HCEC 1CT (cell line): ENCODE measurements around the gene STAP1.
"Not testable (repeated sequence)": the region's sequence is repeated elsewhere in the genome, so short reads cannot be mapped to it uniquely, and the experiment has no call there.

Experiments
- DNase-seq: peaks from one replicate; pipeline ENCODE4 v3.0.0-alpha.2; 2017

STAP1 gene, protein sequence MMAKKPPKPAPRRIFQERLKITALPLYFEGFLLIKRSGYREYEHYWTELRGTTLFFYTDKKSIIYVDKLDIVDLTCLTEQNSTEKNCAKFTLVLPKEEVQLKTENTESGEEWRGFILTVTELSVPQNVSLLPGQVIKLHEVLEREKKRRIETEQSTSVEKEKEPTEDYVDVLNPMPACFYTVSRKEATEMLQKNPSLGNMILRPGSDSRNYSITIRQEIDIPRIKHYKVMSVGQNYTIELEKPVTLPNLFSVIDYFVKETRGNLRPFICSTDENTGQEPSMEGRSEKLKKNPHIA

DNA sequence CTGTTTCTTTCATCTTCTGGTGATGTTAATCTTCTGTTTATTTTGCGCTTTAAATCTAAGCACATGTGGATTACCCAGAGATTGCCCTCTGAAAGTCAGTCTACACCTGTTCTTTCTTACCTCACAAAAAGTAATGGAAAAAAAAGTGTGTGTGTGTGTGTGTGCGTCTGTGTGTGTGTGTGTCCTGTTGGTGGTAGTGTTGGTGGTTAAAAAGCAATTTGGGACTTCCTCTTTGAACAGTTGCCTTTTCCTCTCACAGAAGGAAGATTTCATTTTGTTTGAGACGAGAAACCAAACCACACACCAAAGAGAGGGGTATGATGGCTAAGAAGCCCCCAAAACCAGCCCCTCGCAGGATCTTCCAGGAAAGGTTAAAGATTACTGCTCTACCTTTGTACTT lies at the start of gene STAP1:
TSS of gene STAP1 (plus strand) at position 235 of the 400 bp plus-strand sequence. CDS start at position 318, 83 bp downstream.
- no peak for DNase-seq

DNA sequence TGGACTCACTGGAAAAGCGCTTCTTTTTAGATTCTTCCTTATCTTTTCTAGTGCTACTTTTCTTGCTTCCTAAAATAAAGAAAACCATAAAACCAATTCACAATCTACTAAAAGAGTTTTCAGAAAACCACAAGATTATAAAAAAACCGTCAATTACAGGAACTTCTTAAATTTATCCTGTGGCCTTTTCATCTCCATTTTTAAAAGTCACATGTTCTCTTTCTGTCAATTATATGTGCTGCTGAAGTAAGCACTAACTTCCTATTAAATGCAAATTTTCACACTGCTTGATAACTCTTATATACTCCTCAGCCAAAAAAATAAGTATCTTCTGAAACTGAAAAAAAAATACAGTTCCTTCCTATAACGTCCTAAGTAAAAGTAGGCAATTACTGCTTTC lies 46.0 kb upstream of the STAP1 start:
- no peak for DNase-seq

DNA sequence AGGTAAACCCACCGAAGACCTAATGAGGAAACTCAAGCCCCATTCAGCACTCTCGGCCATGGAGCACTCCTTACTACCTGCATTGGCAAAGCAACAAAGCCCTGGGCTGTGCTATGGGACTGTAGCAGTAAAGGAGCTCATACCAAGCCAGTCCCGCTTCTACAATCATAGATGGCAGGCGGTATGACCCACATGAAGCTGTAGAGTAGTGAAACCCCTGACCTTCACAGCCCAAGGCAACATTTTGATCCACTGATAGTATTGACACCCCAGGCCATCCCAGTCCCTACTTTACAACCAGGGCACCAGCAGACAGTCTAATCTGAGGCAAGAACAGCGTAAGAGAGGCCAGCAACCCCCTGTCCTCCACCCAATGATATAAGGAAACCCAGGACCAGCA lies 38.4 kb upstream of the STAP1 start:
- DNase-seq = no peak

DNA sequence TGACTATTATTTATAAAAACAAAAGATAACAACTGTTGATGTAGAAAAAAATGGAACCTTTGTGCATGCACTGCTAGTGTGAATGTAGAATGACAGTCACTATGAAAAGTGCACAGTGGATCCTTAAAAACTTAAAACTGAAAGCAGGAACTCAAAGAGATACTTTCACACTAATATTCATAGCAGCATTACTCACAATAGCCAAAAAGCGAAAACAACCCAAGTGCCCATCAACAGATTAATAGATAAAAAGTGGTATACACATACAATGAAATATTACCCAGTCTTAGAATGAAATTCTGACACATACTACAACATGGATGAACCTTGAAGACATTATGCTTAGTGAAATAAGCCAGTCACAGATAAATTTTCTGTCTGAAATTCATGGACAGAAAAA lies 37.0 kb upstream of the STAP1 start:
- DNase-seq = no peak

DNA sequence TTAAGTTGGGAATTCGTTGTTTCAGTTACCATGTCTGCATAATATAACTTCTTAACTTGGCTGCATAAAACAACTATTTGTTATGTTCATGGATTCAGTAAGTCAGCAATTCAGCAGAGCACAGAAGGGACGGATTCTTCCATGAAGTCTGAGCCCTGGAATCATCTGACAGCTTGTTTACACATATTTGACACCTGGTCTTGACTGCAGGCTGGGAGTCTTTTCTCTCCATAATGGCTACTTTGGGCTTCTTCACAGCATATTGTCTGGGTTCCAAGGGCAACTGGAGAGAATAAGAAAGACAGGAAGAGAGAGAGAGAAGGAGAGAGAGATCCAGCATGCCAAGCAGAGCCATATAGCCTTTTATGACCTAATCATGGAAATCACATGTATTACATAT lies 36.3 kb upstream of the STAP1 start:
- no peak for DNase-seq

DNA sequence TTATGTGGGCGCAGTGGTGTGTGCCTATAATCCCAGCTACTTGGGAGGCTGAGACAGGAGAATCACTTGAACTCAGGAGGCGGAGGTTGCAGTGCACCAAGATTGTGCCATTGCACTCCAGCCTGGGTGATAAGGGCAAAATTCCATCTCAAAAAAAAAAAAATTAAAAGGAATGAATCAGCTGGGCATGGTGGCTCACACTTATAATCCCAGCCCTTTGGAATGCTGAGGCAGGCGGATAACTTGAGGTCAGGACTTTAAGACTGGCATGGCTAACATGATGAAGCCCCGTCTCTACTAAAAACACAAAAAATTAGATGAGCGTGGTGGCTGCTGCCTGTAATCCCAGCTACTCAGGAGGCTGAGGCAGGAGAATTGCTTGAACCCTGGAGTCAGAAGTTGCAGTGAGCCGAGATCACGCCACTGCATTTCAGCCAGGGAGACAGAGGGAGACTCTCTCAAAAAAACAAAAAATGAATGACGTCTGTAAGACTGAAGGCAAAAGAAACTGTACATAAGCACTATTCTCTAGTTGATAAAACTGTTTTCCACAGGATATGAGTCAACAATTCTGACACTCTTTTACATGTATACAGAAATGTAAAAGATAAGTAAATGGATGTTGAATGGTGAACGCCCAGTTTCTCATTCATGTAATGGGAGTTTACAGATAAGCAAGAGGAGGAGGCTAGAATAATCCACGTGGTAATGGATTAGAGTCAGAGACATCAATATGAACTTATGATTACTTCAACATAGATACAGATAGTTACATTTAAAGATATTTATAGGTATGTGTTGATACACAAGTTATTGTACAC lies 35.5 kb upstream of the STAP1 start:
- DNase-seq = no peak

DNA sequence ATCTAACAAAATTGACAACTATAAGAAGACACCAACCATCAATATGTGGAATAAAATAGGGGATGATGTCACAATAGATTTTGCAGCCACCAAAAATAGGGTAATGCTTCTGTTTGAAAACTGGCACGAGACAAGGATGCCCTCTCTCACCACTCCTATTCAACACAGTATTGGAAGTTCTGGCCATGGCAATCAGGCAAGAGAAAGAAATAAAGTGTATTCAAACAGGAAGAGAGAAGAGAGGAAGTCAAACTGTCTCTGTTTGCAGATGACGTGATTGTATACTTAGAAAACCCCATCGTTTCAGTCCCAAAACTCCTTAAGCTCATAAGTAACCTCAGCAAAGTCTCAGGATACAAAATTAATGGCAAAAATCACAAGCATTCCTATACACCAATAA lies 34.4 kb upstream of the STAP1 start:
- not testable (repeated sequence) for DNase-seq

DNA sequence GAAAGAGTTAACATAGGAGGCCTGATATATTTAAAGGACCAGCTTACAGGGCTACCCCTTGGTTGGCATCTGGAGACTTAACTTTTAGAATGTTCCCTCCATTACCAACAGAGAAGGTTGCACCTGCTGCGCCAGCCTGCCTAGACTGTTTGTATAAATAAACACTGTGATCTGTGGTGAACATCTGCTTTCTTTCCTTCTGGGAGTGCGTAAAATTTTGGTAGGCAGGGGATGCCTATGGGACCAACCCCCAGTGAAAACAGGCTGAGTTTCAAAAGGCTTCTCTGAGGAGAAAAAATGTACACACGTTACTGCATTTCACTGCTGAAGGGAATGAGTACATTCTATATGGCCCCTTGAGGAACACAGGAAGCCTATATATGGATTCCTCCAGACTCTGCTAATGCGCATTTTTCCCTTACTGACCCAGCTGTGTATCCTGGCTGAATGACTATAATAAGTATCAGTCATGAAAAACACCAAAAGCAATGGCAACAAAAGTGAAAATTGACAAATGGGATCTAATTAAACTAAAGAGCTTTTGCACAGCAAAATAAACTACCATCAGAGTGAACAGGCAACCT lies 27.1 kb upstream of the STAP1 start:
- DNase-seq = no peak

DNA sequence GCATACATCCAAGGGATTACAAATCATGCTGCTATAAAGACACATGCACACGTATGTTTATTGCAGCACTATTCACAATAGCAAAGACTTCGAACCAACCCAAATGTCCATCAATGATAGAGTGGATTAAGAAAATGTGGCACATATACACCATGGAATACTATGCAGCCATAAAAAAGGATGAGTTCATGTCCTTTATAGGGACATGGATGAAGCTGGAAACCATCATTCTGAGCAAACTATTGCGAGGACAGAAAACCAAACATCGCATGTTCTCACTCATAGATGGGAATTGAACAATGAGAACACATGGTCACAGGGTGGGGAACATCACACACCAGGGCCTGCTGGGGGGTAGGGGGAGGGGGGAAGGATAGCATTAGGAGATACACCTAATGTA lies 26.1 kb upstream of the STAP1 start:
- DNase-seq = not testable (repeated sequence)

DNA sequence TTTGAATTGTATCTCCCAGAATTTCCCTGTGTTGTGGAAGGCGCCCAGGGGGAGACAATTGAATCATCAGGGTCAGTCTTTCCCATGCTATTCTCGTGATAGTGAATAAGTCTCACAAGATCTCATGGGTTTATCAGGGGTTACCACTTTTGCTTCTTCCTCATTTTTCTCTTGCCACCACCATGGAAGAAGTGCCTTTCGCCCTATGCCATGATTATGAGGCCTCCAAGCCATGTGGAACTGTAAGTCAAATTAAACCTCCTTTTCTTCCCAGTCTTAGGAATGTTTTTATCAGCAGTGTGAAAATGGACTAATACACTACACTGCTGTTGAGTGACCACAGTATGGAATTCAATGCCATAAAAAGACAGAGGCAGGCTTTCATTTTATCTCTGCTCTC lies 25.4 kb upstream of the STAP1 start:
- no peak for DNase-seq

DNA sequence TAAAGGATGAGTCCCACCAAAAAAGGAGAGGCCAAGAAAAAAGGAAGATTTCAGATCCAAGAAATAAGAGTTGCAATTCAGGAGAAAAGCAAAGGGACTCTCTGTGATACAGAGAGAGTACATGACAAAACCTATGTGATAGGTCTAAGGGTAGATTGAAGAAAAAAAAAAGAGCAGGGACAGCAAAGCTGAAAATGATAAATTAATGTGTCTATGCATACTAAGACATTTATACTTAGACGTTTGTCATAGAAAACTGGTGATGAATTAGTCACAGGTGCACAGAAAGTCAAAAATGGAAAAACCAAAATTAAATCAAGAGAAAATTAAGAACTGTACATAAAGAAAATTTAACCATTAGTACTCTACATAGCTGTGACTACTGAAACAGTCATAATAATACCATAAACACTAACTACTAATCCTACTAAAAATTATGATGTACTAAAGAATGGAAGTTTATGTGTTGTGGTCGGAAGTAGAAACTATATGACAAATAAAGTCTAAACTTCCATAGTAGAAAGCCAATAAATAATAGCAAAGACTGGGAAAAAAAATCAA lies 23.2 kb upstream of the STAP1 start:
- DNase-seq = no peak

DNA sequence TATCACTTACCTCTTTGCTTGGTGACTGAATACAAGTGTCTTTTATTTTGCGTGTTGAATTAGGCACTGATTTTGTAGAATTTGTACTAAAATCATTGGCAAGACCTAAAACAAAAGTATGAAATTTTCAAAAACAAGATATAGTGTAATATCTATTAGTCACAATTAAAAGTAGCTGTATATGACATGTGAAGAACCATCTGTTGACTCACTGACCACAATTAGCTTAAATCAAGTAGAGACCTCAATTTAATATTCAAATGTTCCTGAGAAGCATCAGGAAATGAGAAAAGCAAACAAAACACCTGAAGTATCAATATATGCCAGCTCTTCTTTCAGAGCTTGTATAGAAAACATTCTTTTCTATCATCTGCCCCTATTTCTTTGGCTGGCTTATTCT lies 18.7 kb upstream of the STAP1 start:
- DNase-seq = no peak

DNA sequence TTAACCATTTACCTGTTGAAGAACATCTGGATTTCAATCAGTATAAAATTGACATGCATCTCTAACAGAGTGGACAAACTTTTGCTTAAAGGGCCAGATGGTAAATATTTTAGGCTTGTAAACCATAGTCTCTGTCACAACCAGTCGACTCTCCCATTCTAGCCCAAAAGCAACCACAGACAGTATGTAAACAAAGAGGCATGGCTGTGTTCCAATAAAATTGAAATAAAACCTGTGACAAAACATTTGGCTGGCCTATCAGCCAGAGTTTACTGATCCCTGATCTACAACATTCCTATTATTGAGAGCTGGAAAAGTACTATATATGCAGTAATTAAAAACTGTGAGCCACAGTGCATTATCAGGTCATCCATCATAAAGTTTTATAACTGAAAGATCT lies 16.5 kb upstream of the STAP1 start:
- no peak for DNase-seq

DNA sequence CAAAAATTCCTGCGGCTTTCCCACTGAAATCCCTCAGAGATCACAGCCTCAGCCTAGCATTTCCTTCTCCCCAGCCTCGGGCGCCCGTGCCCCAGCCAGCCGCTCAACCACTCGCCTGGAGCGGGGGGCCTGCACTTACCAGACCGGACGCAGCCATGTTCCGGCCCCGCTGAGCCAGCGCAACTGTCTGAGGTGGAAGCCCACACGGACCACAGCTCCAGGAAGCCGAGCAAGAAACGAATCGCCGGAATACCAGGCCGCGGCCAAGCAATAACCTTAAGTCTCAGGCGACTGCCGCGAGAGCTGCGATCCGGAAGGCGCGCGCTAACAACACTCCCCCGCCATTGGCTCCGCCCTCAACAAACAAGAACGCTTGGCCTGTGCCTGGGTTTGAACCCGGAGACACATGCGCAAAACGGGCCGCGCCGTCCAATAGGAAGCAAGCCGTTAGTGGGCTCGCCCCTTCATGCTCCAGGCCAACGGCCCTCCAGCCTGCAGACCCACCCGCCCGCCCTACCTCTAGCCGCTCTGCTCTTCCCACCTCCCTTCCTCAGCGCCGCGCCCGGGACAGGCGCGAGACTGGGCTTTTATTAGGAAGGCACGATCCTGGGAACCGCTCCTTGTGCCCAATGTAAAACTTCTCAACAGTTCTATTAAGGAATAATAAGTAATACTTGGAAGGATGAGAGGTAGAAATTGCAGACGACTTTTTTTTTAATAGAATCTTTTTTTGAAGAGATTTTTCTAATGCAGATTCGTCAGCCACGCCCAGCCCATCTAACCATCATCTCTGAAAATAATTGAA lies 13.1 kb upstream of the STAP1 start, which contains the start of gene CENPC:
TSS of gene CENPC (minus strand) at position 305 of the 805 bp plus-strand sequence. CDS start at position 157, 148 bp downstream.
- DNase-seq = peak; percentile 91

DNA sequence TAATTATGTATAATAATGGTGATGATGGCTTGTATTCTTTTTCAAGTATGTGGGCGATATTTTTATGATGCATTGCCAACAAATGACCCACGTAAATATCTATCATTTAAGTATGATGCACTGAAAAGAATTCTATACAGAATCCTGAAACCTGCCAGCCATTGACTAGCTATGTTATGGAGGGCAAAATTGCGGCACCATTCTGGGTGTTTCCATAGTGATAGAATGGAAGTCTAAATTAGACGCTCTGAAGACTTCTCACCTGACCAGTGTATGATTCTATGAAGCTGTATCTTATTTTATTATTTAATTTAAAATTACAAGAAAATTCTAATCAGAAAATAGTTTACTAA lies 12.5 kb upstream of the STAP1 start:
- no peak for DNase-seq

DNA sequence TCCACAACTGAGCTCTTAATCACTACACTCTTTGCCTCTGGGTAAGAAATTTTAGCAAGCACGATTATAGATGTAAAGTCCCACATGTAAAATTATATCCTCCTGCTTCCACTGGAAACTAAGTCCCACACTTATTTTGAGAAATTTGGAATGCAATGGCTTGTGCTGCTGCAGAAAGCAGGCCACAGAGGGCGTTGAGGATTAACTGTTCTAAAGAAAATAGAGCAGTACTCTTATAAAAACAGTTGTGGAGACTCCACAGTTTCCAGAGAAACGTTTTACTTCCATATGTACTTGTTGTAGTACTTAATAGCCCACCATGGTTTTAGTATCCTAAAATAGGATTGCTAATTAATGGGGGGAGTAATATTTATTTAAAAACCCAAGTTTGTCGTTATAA lies 11.6 kb upstream of the STAP1 start:
- no peak for DNase-seq

DNA sequence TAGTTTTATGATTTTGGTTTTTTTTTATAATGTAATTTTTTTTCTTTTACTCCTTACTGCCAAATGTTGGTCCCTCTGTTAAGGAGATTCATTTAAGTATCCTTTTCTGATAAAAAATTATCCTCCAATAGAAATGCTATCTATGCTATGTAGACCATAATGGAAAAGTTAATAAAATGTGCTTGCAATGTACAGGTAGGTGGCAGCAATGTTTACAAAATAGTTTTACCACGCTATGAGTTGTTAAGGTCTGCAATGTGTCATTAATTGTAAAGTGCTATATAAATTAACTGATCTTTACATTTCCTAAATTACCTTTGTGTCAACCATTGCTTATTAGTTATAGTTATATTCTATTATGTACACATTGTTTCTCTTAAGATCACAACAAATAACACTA lies 9.4 kb upstream of the STAP1 start:
- no peak for DNase-seq

DNA sequence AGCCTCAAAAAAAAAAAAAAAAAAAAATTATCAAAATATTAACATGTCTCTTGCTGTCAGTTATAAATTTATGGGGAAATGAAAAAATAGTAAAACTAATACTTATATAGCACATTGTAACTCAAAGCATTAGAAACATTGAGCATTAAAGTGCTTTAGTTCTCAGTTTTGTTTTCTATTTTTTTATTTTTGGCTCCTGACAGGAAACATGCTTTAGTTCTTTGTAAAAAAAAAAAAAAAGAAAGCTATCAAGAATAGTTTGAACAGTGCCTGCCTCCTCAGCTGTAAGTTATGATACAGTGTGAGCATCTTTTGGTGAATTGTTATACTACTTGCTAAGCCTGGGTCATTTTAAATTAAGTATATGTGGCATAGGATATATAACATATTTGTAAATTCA lies 8.1 kb upstream of the STAP1 start:
- no peak for DNase-seq

DNA sequence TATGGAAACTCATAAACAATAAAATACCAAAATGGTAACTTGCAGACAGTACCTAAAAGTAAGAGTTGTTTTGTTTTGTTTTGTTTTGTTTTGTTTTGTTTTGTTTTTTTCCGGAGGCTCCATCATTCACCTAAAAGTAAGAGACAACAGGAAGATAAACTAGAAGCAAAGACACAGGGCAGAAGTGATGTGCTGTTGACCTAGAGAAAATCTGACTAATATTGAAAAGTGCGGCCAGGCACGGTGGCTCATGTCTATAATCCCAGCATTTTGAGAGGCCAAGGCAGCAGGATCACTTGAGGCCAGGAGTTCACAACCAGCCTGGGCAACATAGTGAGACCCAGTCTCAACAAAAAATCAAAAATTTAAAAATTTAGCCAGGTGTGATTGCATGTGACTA lies 7.7 kb upstream of the STAP1 start:
- no peak for DNase-seq

DNA sequence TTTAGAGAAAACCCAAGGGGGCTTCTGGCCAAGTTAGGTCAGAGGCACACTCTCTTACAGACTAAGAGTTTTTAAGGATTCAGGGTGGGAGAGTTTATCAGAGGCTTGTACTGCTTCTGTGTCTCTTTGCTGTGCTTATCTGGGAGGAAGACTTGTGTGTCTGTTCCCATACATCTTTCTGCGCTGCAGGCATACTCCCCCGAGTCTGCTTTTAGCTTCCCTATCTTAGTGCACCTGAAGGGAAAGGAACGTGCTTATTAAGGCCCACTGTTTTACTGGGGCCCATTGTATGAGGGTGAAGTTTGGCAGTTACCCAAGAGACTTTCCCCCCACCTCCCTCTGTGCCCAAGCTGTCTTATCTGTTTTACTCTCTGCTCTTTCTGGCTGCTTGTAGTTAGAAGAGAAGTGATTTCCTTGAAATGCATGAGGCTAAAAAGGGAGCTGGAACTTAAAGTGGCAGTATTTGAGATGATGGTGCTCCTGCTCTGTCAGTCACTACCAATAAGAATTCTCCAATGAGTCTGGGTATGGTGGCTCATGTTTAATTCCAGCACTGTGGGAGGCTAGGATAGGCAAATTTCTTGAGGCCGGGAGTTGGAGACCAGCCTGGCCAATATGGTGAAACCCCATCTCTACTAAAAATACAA lies 6.3 kb upstream of the STAP1 start:
- DNase-seq = not testable (repeated sequence)

DNA sequence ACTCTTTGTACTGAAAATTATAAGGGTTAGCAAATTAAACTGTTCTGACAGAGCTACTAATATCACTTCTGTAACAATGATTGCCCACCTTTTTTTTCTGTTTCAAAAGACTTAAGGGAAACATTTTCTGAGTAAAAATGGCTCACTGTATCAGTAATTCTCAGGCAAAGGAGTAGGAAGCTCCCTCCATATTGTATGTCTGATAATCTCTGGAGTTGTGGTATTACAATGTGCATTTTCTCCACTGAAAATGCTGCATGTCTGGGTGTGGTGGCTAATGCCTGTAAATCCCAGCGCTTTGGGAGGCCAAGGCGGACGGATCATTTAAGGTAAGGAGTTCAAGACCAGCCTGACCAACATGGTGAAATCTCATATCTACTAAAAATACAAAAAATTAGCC lies 4.4 kb upstream of the STAP1 start:
- no peak for DNase-seq

DNA sequence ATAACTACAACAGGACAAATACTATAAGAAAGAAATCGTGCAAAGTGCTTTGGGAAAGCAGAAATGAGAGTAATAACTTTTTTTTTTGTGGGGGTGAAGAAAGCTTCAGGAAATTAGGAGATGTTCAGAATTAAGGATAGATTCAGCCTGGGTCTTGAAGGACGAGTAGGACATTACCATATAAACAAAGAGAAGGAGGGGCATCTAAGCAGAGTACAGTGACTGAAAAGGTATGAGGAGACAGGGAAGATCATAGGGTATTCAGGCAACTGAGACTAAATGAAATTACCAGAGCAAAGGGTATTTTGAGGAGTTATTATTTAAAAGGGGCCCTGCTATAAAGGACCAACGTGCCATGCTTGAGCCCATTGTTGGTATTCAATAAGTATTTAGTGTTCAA lies 3.1 kb upstream of the STAP1 start:
- DNase-seq = no peak
